H1 (cell line): ENCODE results near the gene SPOUT1. TPM values are rescaled to one million over a fixed set of nuclear protein-coding genes. Genes with fewer than 3 reads are reported as not detected.

Experiments used
- CBX5 ChIP-seq: fragments of 300-800, 300-1000 bp; sonication (generic); IDR thresholded peaks from 2 replicates; pipeline ENCODE4 v1.7.1; 2016; ENCODE audit warnings: antibody characterized with exemption, low read length, low read depth
- PHF8 ChIP-seq: fragments of 200-600 bp; sonication (generic); conservative IDR thresholded peaks from 2 replicates; pipeline ENCODE4 v1.7.1; 2012; ENCODE audit warnings: low read depth, mild to moderate bottlenecking, inconsistent platforms, low read length, moderate library complexity
- RAD21 ChIP-seq, 2 experiments: IDR thresholded peaks in 1 of 2; conservative IDR thresholded peaks in 1 of 2; 2 replicates each; pipeline ENCODE4 v1.6.1; 2011; ENCODE audit warnings: low read depth in 2 of 2, low read length in 2 of 2, improper control_type of control experiment in 1 of 2, inconsistent platforms in 1 of 2, mild to moderate bottlenecking in 1 of 2, moderate library complexity in 1 of 2
- RNF2 ChIP-seq: fragments of 200-900, 300-1000 bp; sonication (generic); IDR thresholded peaks from 2 replicates; pipeline ENCODE4 v1.7.1; 2016; ENCODE audit warnings: borderline replicate concordance, low read depth, mild to moderate bottlenecking, antibody characterized with exemption, low read length; ENCODE audit not compliant: poor library complexity, severe bottlenecking; ENCODE audit errors: missing control alignments
- TAF1 ChIP-seq: IDR thresholded peaks from 2 replicates; pipeline ENCODE4 v1.6.1; 2011; ENCODE audit warnings: mild to moderate bottlenecking, low read depth, low read length
- polyA plus RNA-seq, 7 experiments: library from polyadenylated mRNA; depleted of rRNA in 3 of 7; stranded (reverse) in 5 of 7; unstranded in 2 of 7; fragments of >200 nt in 5 of 7; fragments of 200-250 nt in 2 of 7; gene quantifications; 1 replicate in 5 of 7; 2 replicates in 1 of 7; 4 replicates in 1 of 7; pipeline versions ENCODE4 v1.2.1 to v1.2.3, GENCODE V29; 2011 to 2013; ENCODE audit warnings: missing spikeins in 2 of 7, mixed read lengths in 2 of 7
- total RNA-seq: library from RNA; stranded (reverse); fragmentation: NEBNext Ultra II Directional; extraction: Animal tissue kit (Norgen Biotek cat#: 25700); gene quantifications from 2 replicates; pipeline ENCODE4 v1.2.1, GENCODE V29; 2021
- TF ChIP-seq, protein P1 (sequence below), 3 experiments: IDR thresholded peaks; 1 replicate in 2 of 3; 2 replicates in 1 of 3; pipeline versions ENCODE4 v1.5.1 to v1.6.1; 2011; ENCODE audit warnings: low read length in 3 of 3, mild to moderate bottlenecking in 3 of 3, inconsistent platforms in 2 of 3, low read depth in 1 of 3, moderate library complexity in 1 of 3; ENCODE audit not compliant: insufficient read depth in 1 of 3; ENCODE audit errors: control extremely low read depth in 1 of 3
- TF ChIP-seq, protein P2 (sequence below): IDR thresholded peaks from 2 replicates; pipeline ENCODE4 v1.6.1; 2012; ENCODE audit warnings: inconsistent platforms

The SPOUT1 gene
- total and polyA plus RNA-seq, 2 of the 8 experiments (the other 6 are each of a cell fraction or from before 2014, with no cell fraction given): 69.2 to 77.8 TPM

GRCh38 chr9:128792978-128793686, 36.5 kb downstream of the SPOUT1 start (continued):
- TF ChIP-seq, protein P1, sequence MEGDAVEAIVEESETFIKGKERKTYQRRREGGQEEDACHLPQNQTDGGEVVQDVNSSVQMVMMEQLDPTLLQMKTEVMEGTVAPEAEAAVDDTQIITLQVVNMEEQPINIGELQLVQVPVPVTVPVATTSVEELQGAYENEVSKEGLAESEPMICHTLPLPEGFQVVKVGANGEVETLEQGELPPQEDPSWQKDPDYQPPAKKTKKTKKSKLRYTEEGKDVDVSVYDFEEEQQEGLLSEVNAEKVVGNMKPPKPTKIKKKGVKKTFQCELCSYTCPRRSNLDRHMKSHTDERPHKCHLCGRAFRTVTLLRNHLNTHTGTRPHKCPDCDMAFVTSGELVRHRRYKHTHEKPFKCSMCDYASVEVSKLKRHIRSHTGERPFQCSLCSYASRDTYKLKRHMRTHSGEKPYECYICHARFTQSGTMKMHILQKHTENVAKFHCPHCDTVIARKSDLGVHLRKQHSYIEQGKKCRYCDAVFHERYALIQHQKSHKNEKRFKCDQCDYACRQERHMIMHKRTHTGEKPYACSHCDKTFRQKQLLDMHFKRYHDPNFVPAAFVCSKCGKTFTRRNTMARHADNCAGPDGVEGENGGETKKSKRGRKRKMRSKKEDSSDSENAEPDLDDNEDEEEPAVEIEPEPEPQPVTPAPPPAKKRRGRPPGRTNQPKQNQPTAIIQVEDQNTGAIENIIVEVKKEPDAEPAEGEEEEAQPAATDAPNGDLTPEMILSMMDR (IDR thresholded peaks at IDR 0.05; ENCODE audit: control extremely low read depth in 1 of 3, insufficient read depth in 1 of 3, low read depth in 1 of 3, low read length in 3 of 3): no peak
- TF ChIP-seq, protein P2, sequence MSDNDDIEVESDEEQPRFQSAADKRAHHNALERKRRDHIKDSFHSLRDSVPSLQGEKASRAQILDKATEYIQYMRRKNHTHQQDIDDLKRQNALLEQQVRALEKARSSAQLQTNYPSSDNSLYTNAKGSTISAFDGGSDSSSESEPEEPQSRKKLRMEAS: no peak
- TF ChIP-seq RAD21 (IDR thresholded peaks at IDR 0.05 in 1 of 2, conservative IDR thresholded peaks at IDR 0.05 in 1 of 2; ENCODE audit: low read depth in 2 of 2, low read length in 2 of 2) (no peak), CBX5 (no peak), TAF1 (no peak), PHF8 (no peak), RNF2 (no peak)
- TF ChIP-seq, all 59 proteins: peak for 0
